ENCODE results near the gene NEK4. TPM values are rescaled to one million over a fixed set of nuclear protein-coding genes. Genes with fewer than 3 reads are reported as not detected.

The NEK4 gene
- polyA plus RNA-seq, 1 donor (not counting 4 experiments of a cell fraction or from before 2014, with no cell fraction given) = 13.6 TPM

DNA sequence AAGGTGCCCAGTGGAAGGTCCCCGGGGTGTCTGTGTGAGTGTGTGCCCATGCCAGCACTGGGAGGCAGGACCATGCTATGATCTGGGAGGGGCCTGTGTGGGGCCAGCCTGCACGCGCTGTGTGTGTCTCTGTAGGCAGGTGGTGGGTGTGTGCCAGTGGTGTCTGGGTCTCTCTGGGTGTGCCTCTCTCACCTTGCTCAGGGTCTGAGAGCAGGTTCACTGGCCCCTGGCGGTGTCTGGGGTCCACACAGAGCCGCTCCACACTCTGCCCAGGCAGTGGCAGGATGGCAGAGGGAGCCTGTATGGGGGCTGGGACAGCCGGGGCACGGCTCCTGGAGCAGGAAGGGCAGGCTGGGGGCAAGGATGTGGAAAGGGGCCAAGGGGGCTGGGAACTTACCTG is 47.1 kb upstream of the NEK4 start:
- H2AFZ ChIP-seq (ENCODE audit: control insufficient read depth, low read length) = no peak overlapping the region
- no peak overlapping the region for H3K9ac ChIP-seq (ENCODE audit: control insufficient read depth, extremely low read depth, insufficient read depth, low read length)
- H3K4me3 ChIP-seq (ENCODE audit: control insufficient read depth in 2 of 3, extremely low read depth in 1 of 3, insufficient read depth in 2 of 3, low read depth in 1 of 3, low read length in 3 of 3) = no peak overlapping the region
- no peaks in the 10 kb centered on the region for H3K9me1 ChIP-seq (ENCODE audit: control insufficient read depth, extremely low read depth, insufficient read depth, low read length)
- H3K4me1 ChIP-seq (ENCODE audit: control insufficient read depth, extremely low read depth, insufficient read depth, low read length) = no peaks in the 10 kb centered on the region
- TF ChIP-seq, protein P1, sequence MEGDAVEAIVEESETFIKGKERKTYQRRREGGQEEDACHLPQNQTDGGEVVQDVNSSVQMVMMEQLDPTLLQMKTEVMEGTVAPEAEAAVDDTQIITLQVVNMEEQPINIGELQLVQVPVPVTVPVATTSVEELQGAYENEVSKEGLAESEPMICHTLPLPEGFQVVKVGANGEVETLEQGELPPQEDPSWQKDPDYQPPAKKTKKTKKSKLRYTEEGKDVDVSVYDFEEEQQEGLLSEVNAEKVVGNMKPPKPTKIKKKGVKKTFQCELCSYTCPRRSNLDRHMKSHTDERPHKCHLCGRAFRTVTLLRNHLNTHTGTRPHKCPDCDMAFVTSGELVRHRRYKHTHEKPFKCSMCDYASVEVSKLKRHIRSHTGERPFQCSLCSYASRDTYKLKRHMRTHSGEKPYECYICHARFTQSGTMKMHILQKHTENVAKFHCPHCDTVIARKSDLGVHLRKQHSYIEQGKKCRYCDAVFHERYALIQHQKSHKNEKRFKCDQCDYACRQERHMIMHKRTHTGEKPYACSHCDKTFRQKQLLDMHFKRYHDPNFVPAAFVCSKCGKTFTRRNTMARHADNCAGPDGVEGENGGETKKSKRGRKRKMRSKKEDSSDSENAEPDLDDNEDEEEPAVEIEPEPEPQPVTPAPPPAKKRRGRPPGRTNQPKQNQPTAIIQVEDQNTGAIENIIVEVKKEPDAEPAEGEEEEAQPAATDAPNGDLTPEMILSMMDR (optimal IDR thresholded peaks at IDR 0.05 in 1 of 3, IDR thresholded peaks at IDR 0.05 in 1 of 3, conservative IDR thresholded peaks at IDR 0.05 in 1 of 3; ENCODE audit: extremely low read depth in 1 of 3, insufficient read depth in 2 of 3, low read length in 3 of 3) = no peak
- no peak for TF ChIP-seq EZH2 (IDR thresholded peaks at IDR 0.05; ENCODE audit: low read length)
- no peaks in the 10 kb centered on the region for H3K79me2 ChIP-seq (ENCODE audit: control insufficient read depth, insufficient read depth, low read length)
- FAIRE-seq (no peak), DNase-seq (ENCODE audit: low read depth, low spot score) (no peak)
- H3K9me3 ChIP-seq (ENCODE audit: control insufficient read depth, low read depth, low read length) = no peaks in the 10 kb centered on the region
- no peaks in the 10 kb centered on the region for H3K27me3 ChIP-seq (ENCODE audit: control insufficient read depth, extremely low read depth, insufficient read depth, low read length)
- no peak overlapping the region for H3K27ac ChIP-seq (ENCODE audit: control insufficient read depth, insufficient read depth, low read length)
- H4K20me1 ChIP-seq (ENCODE audit: control insufficient read depth, extremely low read depth, insufficient read depth, low read length) = no peaks in the 10 kb centered on the region
- H3K4me2 ChIP-seq (ENCODE audit: control insufficient read depth, extremely low read depth, insufficient read depth, low read depth, low read length) = no peak overlapping the region
- no peaks in the 10 kb centered on the region for H3K36me3 ChIP-seq (ENCODE audit: control insufficient read depth in 2 of 2, extremely low read depth in 1 of 2, insufficient read depth in 2 of 2, low read length in 2 of 2)
- dilution Hi-C loops (cut with MboI; ENCODE audit: extremely low pct_ligation_motif_present, low sequenced_read_pairs) = no loop called here

DNA sequence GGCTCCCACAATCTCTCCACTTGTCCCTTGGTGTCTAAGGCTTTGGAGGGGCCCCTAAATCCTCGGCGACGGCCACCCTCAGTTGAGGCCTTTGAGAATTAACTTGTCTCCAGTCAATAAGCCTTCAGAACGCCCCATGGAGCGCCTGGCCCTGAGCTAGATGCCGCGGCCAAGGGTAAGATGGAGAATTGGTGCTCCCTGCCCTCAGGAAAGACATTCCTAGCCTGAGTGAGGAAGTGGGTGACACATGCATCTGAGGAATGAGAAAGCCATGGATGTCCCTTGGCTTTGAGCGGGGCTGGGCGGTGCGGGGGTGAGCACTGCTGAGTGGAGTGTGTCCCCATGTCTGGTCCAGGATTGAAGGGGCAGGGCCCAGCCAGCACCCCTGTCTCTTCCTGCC is 46.5 kb upstream of the NEK4 start:
- H2AFZ ChIP-seq (ENCODE audit: control insufficient read depth, low read length) = no peak overlapping the region
- no peaks in the 10 kb centered on the region for H3K27me3 ChIP-seq (ENCODE audit: control insufficient read depth, extremely low read depth, insufficient read depth, low read length)
- DNase-seq (ENCODE audit: low read depth, low spot score) (no peak), FAIRE-seq (no peak)
- H3K9me1 ChIP-seq (ENCODE audit: control insufficient read depth, extremely low read depth, insufficient read depth, low read length) = no peaks in the 10 kb centered on the region
- H4K20me1 ChIP-seq (ENCODE audit: control insufficient read depth, extremely low read depth, insufficient read depth, low read length) = no peaks in the 10 kb centered on the region
- no peaks in the 10 kb centered on the region for H3K36me3 ChIP-seq (ENCODE audit: control insufficient read depth in 2 of 2, extremely low read depth in 1 of 2, insufficient read depth in 2 of 2, low read length in 2 of 2)
- no peaks in the 10 kb centered on the region for H3K9me3 ChIP-seq (ENCODE audit: control insufficient read depth, low read depth, low read length)
- H3K4me3 ChIP-seq (ENCODE audit: control insufficient read depth in 2 of 3, extremely low read depth in 1 of 3, insufficient read depth in 2 of 3, low read depth in 1 of 3, low read length in 3 of 3) = no peak overlapping the region
- dilution Hi-C loops (cut with MboI; ENCODE audit: extremely low pct_ligation_motif_present, low sequenced_read_pairs) = no loop called here
- TF ChIP-seq, protein P1 (optimal IDR thresholded peaks at IDR 0.05 in 1 of 3, IDR thresholded peaks at IDR 0.05 in 1 of 3, conservative IDR thresholded peaks at IDR 0.05 in 1 of 3; ENCODE audit: extremely low read depth in 1 of 3, insufficient read depth in 2 of 3, low read length in 3 of 3) = no peak
- TF ChIP-seq EZH2 (IDR thresholded peaks at IDR 0.05; ENCODE audit: low read length) = no peak
- no peak overlapping the region for H3K9ac ChIP-seq (ENCODE audit: control insufficient read depth, extremely low read depth, insufficient read depth, low read length)
- no peaks in the 10 kb centered on the region for H3K79me2 ChIP-seq (ENCODE audit: control insufficient read depth, insufficient read depth, low read length)
- no peak overlapping the region for H3K4me2 ChIP-seq (ENCODE audit: control insufficient read depth, extremely low read depth, insufficient read depth, low read depth, low read length)
- H3K27ac ChIP-seq (ENCODE audit: control insufficient read depth, insufficient read depth, low read length) = no peak overlapping the region
- H3K4me1 ChIP-seq (ENCODE audit: control insufficient read depth, extremely low read depth, insufficient read depth, low read length) = no peaks in the 10 kb centered on the region
